GM21447 (cell line): Measurements from ENCODE around the gene ROR1.
"Not testable (repeated sequence)": the region's sequence is repeated elsewhere in the genome, so short reads cannot be mapped to it uniquely, and the experiment has no call there.

Experiments used
- ATAC-seq: cut with Tn5 transposase; IDR thresholded peaks from one replicate; pipeline ENCODE4 v1.9.1; 2021; ENCODE audit not compliant: unreplicated experiment

The ROR1 gene

DNA sequence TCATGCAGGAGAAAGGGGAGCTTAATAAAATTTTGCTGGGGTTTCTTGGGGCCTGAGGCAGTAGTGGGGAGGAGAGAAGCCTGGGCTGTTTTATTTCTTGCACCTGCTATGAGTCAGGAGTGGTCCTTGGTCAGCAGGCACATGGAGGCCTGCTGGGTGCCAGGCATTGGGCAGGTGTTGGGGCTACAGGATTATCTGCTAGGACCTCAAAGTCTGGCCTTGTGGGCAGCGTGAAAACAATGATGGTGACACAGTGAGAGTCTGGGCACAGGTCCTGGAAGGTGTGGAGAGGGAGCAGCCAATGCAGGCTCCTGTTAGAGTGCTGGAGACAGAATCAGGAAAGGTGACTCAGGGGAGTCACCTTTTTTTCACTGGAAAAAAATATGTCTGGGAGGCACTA lies 17.2 kb downstream of the ROR1 start:
- no peak for ATAC-seq

- no peak for ATAC-seq
Observed at GRCh38 chr1:63792152-63792551, 18.3 kb downstream of the ROR1 start.

GRCh38 chr1:63793741-63794240 lies 20.0 kb downstream of the ROR1 start:
- no peak for ATAC-seq

DNA sequence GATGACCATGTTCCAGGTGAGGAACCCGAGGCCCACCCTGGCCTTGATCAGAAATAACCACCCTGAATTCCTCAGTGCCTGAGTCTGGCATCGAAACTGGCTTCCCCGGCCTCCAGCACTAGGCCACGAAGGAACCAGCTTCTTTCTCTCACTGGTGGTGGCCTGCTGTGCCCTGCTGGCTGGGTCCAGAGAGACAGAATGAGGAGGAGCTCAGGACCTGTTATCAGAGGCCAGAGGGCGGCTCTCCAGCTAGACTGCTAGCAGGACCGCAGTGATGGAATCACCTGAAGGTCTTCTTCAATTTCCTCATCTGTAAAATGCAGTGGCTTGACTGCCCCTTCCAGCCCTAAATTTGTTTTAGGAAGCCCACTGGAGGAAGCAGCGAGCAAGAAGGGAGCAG lies 20.5 kb downstream of the ROR1 start:
- no peak for ATAC-seq

DNA sequence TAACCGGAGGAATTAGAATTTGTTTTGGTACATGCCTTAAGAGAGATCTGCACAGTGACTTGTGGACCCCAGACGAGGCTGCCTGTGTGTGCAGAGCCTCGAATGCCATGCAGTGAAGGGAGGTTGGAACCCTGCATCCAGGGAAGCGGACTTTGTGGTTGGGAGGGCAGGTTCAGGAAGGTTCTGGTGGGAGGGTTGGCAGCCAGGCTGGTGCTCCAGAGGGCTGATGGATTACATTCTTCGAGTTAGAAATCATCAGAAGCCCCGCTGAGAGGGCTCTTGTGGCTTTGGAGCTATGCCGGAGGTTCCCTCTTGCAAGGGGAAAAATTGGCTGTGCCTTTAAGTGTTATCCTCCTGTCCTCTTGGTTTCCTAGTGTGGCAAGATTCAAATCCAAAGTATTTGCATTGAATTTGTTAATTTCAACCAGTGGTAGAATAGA lies 21.1 kb downstream of the ROR1 start:
- ATAC-seq = no peak

- ATAC-seq = no peak
Observed at GRCh38 chr1:63795455-63795854, 21.6 kb downstream of the ROR1 start.

GRCh38 chr1:63797056-63797726 lies 23.4 kb downstream of the ROR1 start:
- ATAC-seq = no peak

DNA sequence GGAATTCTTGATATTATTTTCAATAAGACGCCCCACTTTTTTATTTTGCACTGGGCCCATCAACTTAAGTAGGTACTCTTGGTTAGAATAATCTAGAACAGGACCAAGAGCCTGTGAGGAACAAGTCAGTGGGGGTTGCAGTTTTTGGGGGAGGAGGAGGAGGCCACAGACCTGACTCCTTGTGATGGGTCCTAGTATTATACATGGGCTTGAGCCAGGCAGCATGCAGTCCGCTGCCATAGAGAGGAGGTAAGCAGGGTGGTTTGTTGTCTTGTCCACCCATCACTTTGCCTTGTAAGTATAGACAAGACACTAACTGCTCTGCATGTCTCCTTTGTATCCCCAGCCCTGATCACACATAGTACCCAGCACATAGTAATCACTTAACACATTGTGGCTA lies 24.5 kb downstream of the ROR1 start:
- ATAC-seq = no peak

DNA sequence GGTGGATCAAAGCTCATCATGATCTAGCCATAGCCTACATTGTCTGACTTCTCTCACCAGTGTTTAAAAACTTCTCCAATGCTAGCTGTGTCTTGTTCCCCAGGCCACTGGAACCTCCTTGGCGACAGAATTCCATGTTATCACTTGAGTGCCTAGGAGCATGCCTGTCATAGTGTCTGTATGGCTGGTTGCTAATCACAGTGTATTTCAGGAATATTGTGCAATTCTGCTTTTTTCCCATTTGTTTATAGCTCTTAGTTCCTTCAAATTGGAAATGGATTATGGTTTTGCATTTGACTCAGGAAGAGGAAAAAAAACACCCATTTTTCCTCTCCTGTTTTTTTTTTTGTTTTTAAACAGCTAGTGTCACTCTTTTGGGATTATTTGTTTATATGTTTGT lies 25.5 kb downstream of the ROR1 start:
- ATAC-seq = no peak

GRCh38 chr1:63799820-63800219 lies 26.0 kb downstream of the ROR1 start:
- ATAC-seq = no peak

- ATAC-seq = no peak
Observed at GRCh38 chr1:63802109-63802508, 28.3 kb downstream of the ROR1 start.

GRCh38 chr1:63804829-63805484 lies 31.1 kb downstream of the ROR1 start:
- ATAC-seq = no peak

DNA sequence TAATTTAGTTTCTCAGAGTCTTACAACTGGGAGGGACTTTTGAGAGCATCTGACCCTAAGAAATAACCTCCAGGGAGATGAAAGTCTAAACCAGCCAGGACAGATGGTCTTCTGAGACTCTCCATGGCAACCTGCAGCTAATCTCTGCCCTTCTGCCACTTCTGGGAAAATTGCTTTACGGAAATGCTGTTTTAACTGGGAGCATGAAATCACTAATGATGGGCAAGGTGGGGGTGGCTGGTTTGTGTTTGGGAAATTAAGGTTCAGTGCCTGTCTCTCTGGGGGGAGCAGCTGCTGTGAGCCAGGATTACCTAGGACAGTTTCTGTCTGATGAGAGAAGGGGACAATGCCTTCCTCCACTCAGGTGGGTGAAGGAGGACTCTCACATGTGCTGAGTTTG lies 33.2 kb downstream of the ROR1 start:
- no peak for ATAC-seq

GRCh38 chr1:63810936-63811469 lies 37.2 kb downstream of the ROR1 start:
- ATAC-seq = no peak

- no peak for ATAC-seq
Observed at GRCh38 chr1:63812071-63812700, 38.4 kb downstream of the ROR1 start.

DNA sequence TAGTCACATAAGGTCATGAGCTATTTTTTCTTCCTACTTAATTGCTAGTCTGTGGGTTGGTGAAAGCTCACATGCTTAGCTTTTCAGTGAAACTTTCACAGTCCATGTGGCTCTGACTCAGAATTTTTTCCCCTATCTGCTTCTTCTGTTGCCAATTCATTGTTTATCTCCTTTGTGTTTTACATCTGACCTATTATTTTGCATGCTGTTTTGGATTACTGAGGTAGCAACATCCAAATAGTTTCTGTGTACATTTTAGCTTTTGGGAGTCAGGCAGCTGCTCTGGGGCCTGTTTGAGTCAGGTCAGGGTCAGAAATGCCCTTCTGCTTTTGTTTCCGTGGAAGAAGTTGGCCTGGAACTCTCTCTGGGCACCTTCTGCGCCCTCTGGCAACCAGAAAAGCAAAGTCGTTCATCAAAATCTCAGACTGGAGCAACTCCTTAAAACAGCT lies 40.0 kb downstream of the ROR1 start:
- peak; percentile 49 for ATAC-seq

- not testable (repeated sequence) for ATAC-seq
Observed at GRCh38 chr1:63816217-63816815, 42.5 kb downstream of the ROR1 start.

DNA sequence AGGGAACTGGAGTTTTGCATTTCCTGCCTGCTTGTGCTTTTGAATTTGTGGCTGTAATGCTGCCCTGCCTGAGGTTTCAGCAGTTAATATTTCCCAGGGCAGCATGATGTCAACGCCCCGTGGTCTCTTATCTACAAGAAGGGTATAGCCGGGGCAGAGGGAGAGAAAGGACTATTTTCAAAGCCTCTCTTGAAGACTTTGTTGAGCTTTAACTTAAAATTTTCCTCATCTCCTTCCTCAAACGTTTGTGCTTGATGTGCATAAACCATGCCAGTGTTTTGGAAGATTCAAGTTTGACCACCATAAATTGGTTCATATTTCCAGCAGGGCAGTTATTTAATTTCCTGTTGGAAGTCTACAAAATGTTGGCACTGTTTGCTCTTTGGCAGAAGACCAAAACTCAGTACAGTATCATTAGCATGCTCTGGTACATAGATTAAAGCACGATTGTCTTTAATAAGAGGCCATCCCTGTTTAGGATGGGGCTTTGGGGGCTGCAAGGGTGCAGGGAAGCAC lies 43.4 kb downstream of the ROR1 start:
- no peak for ATAC-seq

- ATAC-seq = no peak
Observed at GRCh38 chr1:63817700-63818099, 43.9 kb downstream of the ROR1 start.

- ATAC-seq = no peak
Observed at GRCh38 chr1:63818567-63819325, 44.9 kb downstream of the ROR1 start.
